ENCODE data around the gene FOXB1.

The FOXB1 gene

GRCh38 chr15:60009124-60009960 lies 5.2 kb downstream of the FOXB1 start:
- no peak overlapping the region for H2BK15ac ChIP-seq (ENCODE audit: low read depth, poor library complexity, severe bottlenecking)
- no peak overlapping the region for H3K9ac ChIP-seq (ENCODE audit: low read length)
- peaks cover 0 to 8% of the 10 kb centered on the region in 2 experiments for H3K36me3 ChIP-seq (ENCODE audit: control insufficient read depth in 1 of 2, insufficient read depth in 2 of 2, low read depth in 1 of 2, low read length in 2 of 2)
- WGBS: 23% methylated on average over 5 of the region's 6 CpGs
- no peak overlapping the region for H2BK12ac ChIP-seq (ENCODE audit: low read length in 2 of 2)
- no peaks in the 10 kb centered on the region for H3K9me3 ChIP-seq (ENCODE audit: control insufficient read depth, low read length)
- no peak overlapping the region for H3K23ac ChIP-seq (ENCODE audit: low read length in 2 of 2)
- no peak for DNase-seq
- no peak overlapping the region for H3K14ac ChIP-seq (ENCODE audit: low read length in 2 of 2)
- no peak overlapping the region for H3K4ac ChIP-seq (ENCODE audit: low read depth in 1 of 2, low read length in 2 of 2)
- H3K4me1 ChIP-seq (ENCODE audit: control insufficient read depth, insufficient read depth, low read depth, low read length): peaks cover 21% of the 10 kb centered on the region
- no peak overlapping the region for H3K4me3 ChIP-seq (ENCODE audit: insufficient read depth in 1 of 2, low read depth in 1 of 2, low read length in 2 of 2)
- no peak overlapping the region for H4K8ac ChIP-seq (ENCODE audit: low read length)
- H3K27me3 ChIP-seq (ENCODE audit: control insufficient read depth in 1 of 2, insufficient read depth in 1 of 2, low read length in 2 of 2): peaks cover 69 to 97% of the 10 kb centered on the region in 2 experiments
- no peak overlapping the region for H2BK5ac ChIP-seq (ENCODE audit: low read depth, low read length, poor library complexity, severe bottlenecking)
- H3K18ac ChIP-seq (ENCODE audit: low read depth in 1 of 2, low read length in 2 of 2): no peak overlapping the region
- no peaks in the 10 kb centered on the region for H3K79me1 ChIP-seq (replicated peaks; ENCODE audit: low read length, poor library complexity, severe bottlenecking)
- no peak overlapping the region for H2AFZ ChIP-seq (ENCODE audit: low read depth, low read length)
- no peak overlapping the region for H4K91ac ChIP-seq (ENCODE audit: low read length)
- H3K4me2 ChIP-seq (ENCODE audit: low read length, poor library complexity, severe bottlenecking): no peak overlapping the region
- H2AK5ac ChIP-seq (ENCODE audit: low read length, severe bottlenecking): no peak overlapping the region
- no peak overlapping the region for H3K27ac ChIP-seq (ENCODE audit: low read length, poor library complexity, severe bottlenecking)
- no peak overlapping the region for H2BK120ac ChIP-seq (ENCODE audit: low read depth, low read length)

- H4K91ac ChIP-seq (ENCODE audit: low read length): no peak overlapping the region
- H3K14ac ChIP-seq (ENCODE audit: low read length in 2 of 2): no peak overlapping the region
- peaks cover 65 to 89% of the 10 kb centered on the region in 2 experiments for H3K27me3 ChIP-seq (ENCODE audit: control insufficient read depth in 1 of 2, insufficient read depth in 1 of 2, low read length in 2 of 2)
- H2BK120ac ChIP-seq (ENCODE audit: low read depth, low read length): no peak overlapping the region
- no peaks in the 10 kb centered on the region for H3K79me1 ChIP-seq (replicated peaks; ENCODE audit: low read length, poor library complexity, severe bottlenecking)
- WGBS: 17% methylated on average over 12 of the region's 13 CpGs
- no peak overlapping the region for H2AK5ac ChIP-seq (ENCODE audit: low read length, severe bottlenecking)
- H3K18ac ChIP-seq (ENCODE audit: low read depth in 1 of 2, low read length in 2 of 2): no peak overlapping the region
- H2BK5ac ChIP-seq (ENCODE audit: low read depth, low read length, poor library complexity, severe bottlenecking): no peak overlapping the region
- no peak overlapping the region for H3K4ac ChIP-seq (ENCODE audit: low read depth in 1 of 2, low read length in 2 of 2)
- no peak overlapping the region for H3K4me3 ChIP-seq (ENCODE audit: insufficient read depth in 1 of 2, low read depth in 1 of 2, low read length in 2 of 2)
- H3K9me3 ChIP-seq (ENCODE audit: control insufficient read depth, low read length): no peaks in the 10 kb centered on the region
- no peak overlapping the region for H4K8ac ChIP-seq (ENCODE audit: low read length)
- no peak overlapping the region for H3K23ac ChIP-seq (ENCODE audit: low read length in 2 of 2)
- no peak overlapping the region for H2BK15ac ChIP-seq (ENCODE audit: low read depth, poor library complexity, severe bottlenecking)
- no peak overlapping the region for H3K4me2 ChIP-seq (ENCODE audit: low read length, poor library complexity, severe bottlenecking)
- peaks cover 13% of the 10 kb centered on the region for H3K4me1 ChIP-seq (ENCODE audit: control insufficient read depth, insufficient read depth, low read depth, low read length)
- no peak overlapping the region for H2AFZ ChIP-seq (ENCODE audit: low read depth, low read length)
- H2BK12ac ChIP-seq (ENCODE audit: low read length in 2 of 2): no peak overlapping the region
- no peak overlapping the region for H3K9ac ChIP-seq (ENCODE audit: low read length)
- DNase-seq: no peak
- no peak overlapping the region for H3K27ac ChIP-seq (ENCODE audit: low read length, poor library complexity, severe bottlenecking)
- H3K36me3 ChIP-seq (ENCODE audit: control insufficient read depth in 1 of 2, insufficient read depth in 2 of 2, low read depth in 1 of 2, low read length in 2 of 2): peaks cover 0 to 5% of the 10 kb centered on the region in 2 experiments
Measured at GRCh38 chr15:60009980-60010732, 6.0 kb downstream of the FOXB1 start.

GRCh38 chr15:60010858-60011257 lies 6.7 kb downstream of the FOXB1 start:
- no peak overlapping the region for H4K91ac ChIP-seq (ENCODE audit: low read length)
- peaks cover 58 to 82% of the 10 kb centered on the region in 2 experiments for H3K27me3 ChIP-seq (ENCODE audit: control insufficient read depth in 1 of 2, insufficient read depth in 1 of 2, low read length in 2 of 2)
- no peaks in the 10 kb centered on the region for H3K9me3 ChIP-seq (ENCODE audit: control insufficient read depth, low read length)
- no peak overlapping the region for H2AFZ ChIP-seq (ENCODE audit: low read depth, low read length)
- no peak overlapping the region for H3K4me3 ChIP-seq (ENCODE audit: insufficient read depth in 1 of 2, low read depth in 1 of 2, low read length in 2 of 2)
- H3K79me1 ChIP-seq (replicated peaks; ENCODE audit: low read length, poor library complexity, severe bottlenecking): no peaks in the 10 kb centered on the region
- no peak overlapping the region for H2BK120ac ChIP-seq (ENCODE audit: low read depth, low read length)
- no peak overlapping the region for H2AK5ac ChIP-seq (ENCODE audit: low read length, severe bottlenecking)
- H2BK12ac ChIP-seq (ENCODE audit: low read length in 2 of 2): no peak overlapping the region
- H4K8ac ChIP-seq (ENCODE audit: low read length): no peak overlapping the region
- no peak overlapping the region for H2BK5ac ChIP-seq (ENCODE audit: low read depth, low read length, poor library complexity, severe bottlenecking)
- H3K18ac ChIP-seq (ENCODE audit: low read depth in 1 of 2, low read length in 2 of 2): no peak overlapping the region
- no peak overlapping the region for H3K4me2 ChIP-seq (ENCODE audit: low read length, poor library complexity, severe bottlenecking)
- H3K4ac ChIP-seq (ENCODE audit: low read depth in 1 of 2, low read length in 2 of 2): no peak overlapping the region
- H3K36me3 ChIP-seq (ENCODE audit: control insufficient read depth in 1 of 2, insufficient read depth in 2 of 2, low read depth in 1 of 2, low read length in 2 of 2): no peaks in the 10 kb centered on the region
- H3K23ac ChIP-seq (ENCODE audit: low read length in 2 of 2): no peak overlapping the region
- no peak overlapping the region for H3K14ac ChIP-seq (ENCODE audit: low read length in 2 of 2)
- no peak overlapping the region for H3K9ac ChIP-seq (ENCODE audit: low read length)
- H2BK15ac ChIP-seq (ENCODE audit: low read depth, poor library complexity, severe bottlenecking): no peak overlapping the region
- peaks cover 6% of the 10 kb centered on the region for H3K4me1 ChIP-seq (ENCODE audit: control insufficient read depth, insufficient read depth, low read depth, low read length)
- H3K27ac ChIP-seq (ENCODE audit: low read length, poor library complexity, severe bottlenecking): no peak overlapping the region
- DNase-seq: no peak
- 55% methylated on average over 1 of the region's 2 CpGs for WGBS

GRCh38 chr15:60012695-60013094 lies 8.6 kb downstream of the FOXB1 start:
- H3K18ac ChIP-seq (ENCODE audit: low read depth in 1 of 2, low read length in 2 of 2): no peak overlapping the region
- H2BK5ac ChIP-seq (ENCODE audit: low read depth, low read length, poor library complexity, severe bottlenecking): no peak overlapping the region
- no peaks in the 10 kb centered on the region for H3K4me1 ChIP-seq (ENCODE audit: control insufficient read depth, insufficient read depth, low read depth, low read length)
- no peak overlapping the region for H2BK120ac ChIP-seq (ENCODE audit: low read depth, low read length)
- H3K4me2 ChIP-seq (ENCODE audit: low read length, poor library complexity, severe bottlenecking): no peak overlapping the region
- H4K8ac ChIP-seq (ENCODE audit: low read length): no peak overlapping the region
- peaks cover 51 to 69% of the 10 kb centered on the region in 2 experiments for H3K27me3 ChIP-seq (ENCODE audit: control insufficient read depth in 1 of 2, insufficient read depth in 1 of 2, low read length in 2 of 2)
- no peak overlapping the region for H3K23ac ChIP-seq (ENCODE audit: low read length in 2 of 2)
- no peak overlapping the region for H2BK15ac ChIP-seq (ENCODE audit: low read depth, poor library complexity, severe bottlenecking)
- H2BK12ac ChIP-seq (ENCODE audit: low read length in 2 of 2): no peak overlapping the region
- H3K4me3 ChIP-seq (ENCODE audit: insufficient read depth in 1 of 2, low read depth in 1 of 2, low read length in 2 of 2): no peak overlapping the region
- H3K9me3 ChIP-seq (ENCODE audit: control insufficient read depth, low read length): peaks cover 8% of the 10 kb centered on the region
- H3K14ac ChIP-seq (ENCODE audit: low read length in 2 of 2): no peak overlapping the region
- H3K36me3 ChIP-seq (ENCODE audit: control insufficient read depth in 1 of 2, insufficient read depth in 2 of 2, low read depth in 1 of 2, low read length in 2 of 2): no peaks in the 10 kb centered on the region
- H3K79me1 ChIP-seq (replicated peaks; ENCODE audit: low read length, poor library complexity, severe bottlenecking): no peaks in the 10 kb centered on the region
- DNase-seq: no peak
- no peak overlapping the region for H2AFZ ChIP-seq (ENCODE audit: low read depth, low read length)
- H3K4ac ChIP-seq (ENCODE audit: low read depth in 1 of 2, low read length in 2 of 2): no peak overlapping the region
- WGBS: 57% methylated on average over 3 of the region's 3 CpGs
- no peak overlapping the region for H3K27ac ChIP-seq (ENCODE audit: low read length, poor library complexity, severe bottlenecking)
- no peak overlapping the region for H3K9ac ChIP-seq (ENCODE audit: low read length)
- no peak overlapping the region for H2AK5ac ChIP-seq (ENCODE audit: low read length, severe bottlenecking)
- no peak overlapping the region for H4K91ac ChIP-seq (ENCODE audit: low read length)
